ENCODE data around the gene NEK7.
"Not testable (repeated sequence)": the region's sequence is repeated elsewhere in the genome, so short reads cannot be mapped to it uniquely, and the experiment has no call there.

Gene NEK7

GRCh38 chr1:198121056-198121826 lies 35.6 kb upstream of the NEK7 start:
- H3K4me1 ChIP-seq = no peaks in the 10 kb centered on the region
- no peaks in the 10 kb centered on the region for H3K36me3 ChIP-seq
- no peak overlapping the region for H3K9ac ChIP-seq
- no peaks in the 10 kb centered on the region for H3K9me3 ChIP-seq (replicated peaks in 1 of 11)
- TF ChIP-seq Cebpa-rat (IDR thresholded peaks at IDR 0.05) = no peak
- no peak overlapping the region for H3K27ac ChIP-seq
- H4K20me1 ChIP-seq = no peaks in the 10 kb centered on the region
- no peak overlapping the region for H3K4me2 ChIP-seq
- no peaks in the 10 kb centered on the region for H3K27me3 ChIP-seq
- H3K4me3 ChIP-seq = no peak overlapping the region

- no peak for TF ChIP-seq Cebpa-rat (IDR thresholded peaks at IDR 0.05)
- Histone ChIP-seq H3K9ac (no peak overlapping the region), H3K4me3 (no peak overlapping the region), H3K4me2 (no peak overlapping the region), H4K20me1 (no peaks in the 10 kb centered on the region), H3K4me1 (peaks cover 0 to 2% (median 0%) of the 10 kb centered on the region in 10 experiments; a peak in 2 of 20 replicates), H3K36me3 (no peaks in the 10 kb centered on the region), H3K27me3 (no peaks in the 10 kb centered on the region), H3K9me3 (replicated peaks in 1 of 11) (no peaks in the 10 kb centered on the region), H3K27ac (no peak overlapping the region)
Observed at GRCh38 chr1:198122693-198123092, 34.1 kb upstream of the NEK7 start.

- Histone ChIP-seq H3K9me3 (replicated peaks in 1 of 11) (no peaks in the 10 kb centered on the region), H3K4me1 (peaks cover 0 to 6% (median 0%) of the 10 kb centered on the region in 10 experiments; a peak in 4 of 20 replicates), H4K20me1 (no peaks in the 10 kb centered on the region), H3K9ac (no peak overlapping the region), H3K27ac (no peak overlapping the region), H3K27me3 (no peaks in the 10 kb centered on the region), H3K4me3 (no peak overlapping the region), H3K4me2 (no peak overlapping the region), H3K36me3 (no peaks in the 10 kb centered on the region)
- TF ChIP-seq Cebpa-rat (IDR thresholded peaks at IDR 0.05) = no peak
Observed at GRCh38 chr1:198123133-198123532, 33.7 kb upstream of the NEK7 start.

GRCh38 chr1:198124673-198125072 lies 32.1 kb upstream of the NEK7 start:
- Histone ChIP-seq H3K4me1 (peaks cover 0 to 13% (median 0%) of the 10 kb centered on the region in 10 experiments; a peak in 4 of 20 replicates), H3K4me2 (no peak overlapping the region), H3K4me3 (no peak overlapping the region), H3K27me3 (no peaks in the 10 kb centered on the region), H4K20me1 (no peaks in the 10 kb centered on the region), H3K9me3 (replicated peaks in 1 of 11) (no peaks in the 10 kb centered on the region), H3K36me3 (no peaks in the 10 kb centered on the region), H3K27ac (no peak overlapping the region), H3K9ac (no peak overlapping the region)
- no peak for TF ChIP-seq Cebpa-rat (IDR thresholded peaks at IDR 0.05)

GRCh38 chr1:198125995-198126735 lies 30.6 kb upstream of the NEK7 start:
- Histone ChIP-seq H3K4me1 (peaks cover 0 to 13% (median 0%) of the 10 kb centered on the region in 10 experiments; a peak in 4 of 20 replicates), H3K4me3 (no peak overlapping the region), H3K27me3 (no peaks in the 10 kb centered on the region), H3K4me2 (no peak overlapping the region), H3K36me3 (no peaks in the 10 kb centered on the region), H3K9ac (no peak overlapping the region), H4K20me1 (no peaks in the 10 kb centered on the region), H3K9me3 (replicated peaks in 1 of 11) (no peaks in the 10 kb centered on the region), H3K27ac (no peak overlapping the region)
- TF ChIP-seq Cebpa-rat (IDR thresholded peaks at IDR 0.05) = no peak

GRCh38 chr1:198128533-198128932 lies 28.3 kb upstream of the NEK7 start:
- Histone ChIP-seq H3K4me3 (no peak overlapping the region), H3K27ac (no peak overlapping the region), H3K36me3 (no peaks in the 10 kb centered on the region), H4K20me1 (no peaks in the 10 kb centered on the region), H3K4me2 (peak overlapping the region in 3 of 11 experiments; percentile 5 to 25 (median 5); a peak in 2 of 22 replicates), H3K9me3 (replicated peaks in 1 of 11) (no peaks in the 10 kb centered on the region; a peak in 1 of 22 replicates), H3K4me1 (peaks cover 0 to 13% (median 0%) of the 10 kb centered on the region in 10 experiments; a peak in 4 of 20 replicates), H3K27me3 (no peaks in the 10 kb centered on the region), H3K9ac (no peak overlapping the region)
- TF ChIP-seq Cebpa-rat (IDR thresholded peaks at IDR 0.05) = no peak

- H3K9ac ChIP-seq; H3K36me3 ChIP-seq; H3K27ac ChIP-seq; H4K20me1 ChIP-seq; H3K4me3 ChIP-seq; H3K4me2 ChIP-seq; H3K9me3 ChIP-seq (replicated peaks in 1 of 11); H3K27me3 ChIP-seq: not testable (repeated sequence)
- peaks cover 0 to 13% (median 0%) of the 10 kb centered on the region in 10 experiments; a peak in 4 of 20 replicates for H3K4me1 ChIP-seq
Observed at GRCh38 chr1:198130053-198130452, 26.7 kb upstream of the NEK7 start.

GRCh38 chr1:198132060-198132781 lies 24.6 kb upstream of the NEK7 start:
- no peak overlapping the region for H3K9ac ChIP-seq
- no peaks in the 10 kb centered on the region for H3K27me3 ChIP-seq
- no peak for TF ChIP-seq Cebpa-rat (IDR thresholded peaks at IDR 0.05)
- H3K4me1 ChIP-seq = peaks cover 0 to 13% (median 0%) of the 10 kb centered on the region in 10 experiments; a peak in 4 of 20 replicates
- no peaks in the 10 kb centered on the region for H3K36me3 ChIP-seq
- no peak overlapping the region for H3K4me2 ChIP-seq
- peaks cover 0 to 7% (median 0%) of the 10 kb centered on the region in 11 experiments; a peak in 1 of 22 replicates for H3K9me3 ChIP-seq (replicated peaks in 1 of 11)
- no peaks in the 10 kb centered on the region for H4K20me1 ChIP-seq
- no peak overlapping the region for H3K4me3 ChIP-seq
- no peak overlapping the region for H3K27ac ChIP-seq

- H3K9ac ChIP-seq = no peak overlapping the region
- H3K4me3 ChIP-seq = no peak overlapping the region
- H3K4me1 ChIP-seq = no peaks in the 10 kb centered on the region
- H3K27ac ChIP-seq = no peak overlapping the region
- no peak for TF ChIP-seq Cebpa-rat (IDR thresholded peaks at IDR 0.05)
- no peaks in the 10 kb centered on the region for H3K27me3 ChIP-seq
- no peaks in the 10 kb centered on the region for H4K20me1 ChIP-seq
- H3K36me3 ChIP-seq = no peaks in the 10 kb centered on the region
- peaks cover 0 to 7% (median 0%) of the 10 kb centered on the region in 11 experiments; a peak in 1 of 22 replicates for H3K9me3 ChIP-seq (replicated peaks in 1 of 11)
- no peak overlapping the region for H3K4me2 ChIP-seq
Observed at GRCh38 chr1:198134252-198134651, 22.5 kb upstream of the NEK7 start.
